GM23338 (cell line): Measurements from ENCODE around the gene ABHD16A. TPM values are rescaled to one million over a fixed set of nuclear protein-coding genes. Genes with fewer than 3 reads are reported as not detected.

Experiments
- ATAC-seq: fragments of 200-7000 bp; cut with Tn5 transposase; 3 replicates; pipeline ENCODE4 v1.9.1; 2020
- DNase-seq: peaks from one replicate; pipeline ENCODE4 v3.0.0-alpha.2; 2015; ENCODE audit warnings: low spot score
- H2AFZ ChIP-seq: fragments of 200-600 bp; sonication (generic); 2 replicates; pipeline ENCODE4 v1.8.0; 2016; ENCODE audit warnings: antibody characterized with exemption, mild to moderate bottlenecking, moderate library complexity
- H3F3A ChIP-seq: fragments of 200-600 bp; sonication (generic); replicated peaks from 2 replicates; pipeline ENCODE4 v1.8.0; 2017; ENCODE audit warnings: antibody characterized with exemption, mixed run types, low read depth
- H3K27ac ChIP-seq: fragments of 200-600 bp; sonication (generic); 2 replicates; pipeline ENCODE4 v1.6.1; 2016; ENCODE audit warnings: low read depth
- H3K27me3 ChIP-seq: fragments of 200-600 bp; sonication (generic); 2 replicates; pipeline ENCODE4 v1.8.0; 2016; ENCODE audit warnings: mild to moderate bottlenecking, mixed run types, moderate library complexity; ENCODE audit not compliant: insufficient read depth
- H3K36me3 ChIP-seq: fragments of 200-600 bp; sonication (generic); 2 replicates; pipeline ENCODE4 v1.8.0; 2016; ENCODE audit warnings: mild to moderate bottlenecking; ENCODE audit not compliant: insufficient read depth
- H3K4me1 ChIP-seq: fragments of 200-600 bp; sonication (generic); 2 replicates; pipeline ENCODE4 v1.8.0; 2016; ENCODE audit warnings: mild to moderate bottlenecking, moderate library complexity; ENCODE audit not compliant: insufficient read depth
- H3K4me2 ChIP-seq: fragments of 200-600 bp; sonication (generic); 2 replicates; pipeline ENCODE4 v1.7.1; 2017; ENCODE audit warnings: mixed run types
- H3K4me3 ChIP-seq: fragments of 200-600 bp; sonication (generic); 2 replicates; pipeline ENCODE4 v1.6.1; 2016; ENCODE audit warnings: mixed run types
- H3K79me2 ChIP-seq: fragments of 200-600 bp; sonication (generic); replicated peaks from 2 replicates; pipeline ENCODE4 v1.8.0; 2017; ENCODE audit warnings: mild to moderate bottlenecking; ENCODE audit not compliant: insufficient read depth
- H3K9me2 ChIP-seq: fragments of 200-600 bp; sonication (generic); 2 replicates; pipeline ENCODE4 v1.8.0; 2017; ENCODE audit not compliant: insufficient read depth
- H4K20me1 ChIP-seq: fragments of 200-600 bp; sonication (generic); replicated peaks from 2 replicates; pipeline ENCODE4 v1.8.0; 2017; ENCODE audit warnings: mild to moderate bottlenecking; ENCODE audit not compliant: insufficient read depth
- H3K27ac Mint-ChIP-seq: 2 replicates; pipeline ENCODE4 v1.8.0; 2020; ENCODE audit warnings: inconsistent platforms, mild to moderate bottlenecking, moderate library complexity, mixed read lengths
- H3K27me3 Mint-ChIP-seq: 3 replicates; pipeline ENCODE4 v1.8.0; 2022; ENCODE audit warnings: low read depth, mild to moderate bottlenecking, moderate library complexity, mixed read lengths, inconsistent platforms; ENCODE audit not compliant: insufficient read depth, poor library complexity
- H3K36me3 Mint-ChIP-seq: 3 replicates; pipeline ENCODE4 v1.8.0; 2021; ENCODE audit warnings: low read depth, mild to moderate bottlenecking, inconsistent platforms, moderate library complexity, mixed read lengths
- H3K4me1 Mint-ChIP-seq: 3 replicates; pipeline ENCODE4 v1.8.0; 2020; ENCODE audit warnings: mild to moderate bottlenecking, inconsistent platforms, mixed read lengths
- H3K4me3 Mint-ChIP-seq: 3 replicates; pipeline ENCODE4 v1.8.0; 2021; ENCODE audit warnings: moderate library complexity, mild to moderate bottlenecking, inconsistent platforms, mixed read lengths
- H3K9me3 Mint-ChIP-seq: 3 replicates; pipeline ENCODE4 v1.8.0; 2020; ENCODE audit warnings: moderate library complexity, mild to moderate bottlenecking, inconsistent platforms, mixed read lengths
- CREB1 ChIP-seq: fragments of 250-450 bp; sonication (Bioruptor Pico); IDR thresholded peaks from 2 replicates; pipeline ENCODE4 v1.5.0; 2020; ENCODE audit warnings: low read depth, mild to moderate bottlenecking, moderate library complexity
- CTCF ChIP-seq, 2 experiments: fragments of 200-600 bp in 1 of 2; sonication (generic) in 1 of 2; conservative IDR thresholded peaks; 2 replicates each; pipeline versions ENCODE4 v1.5.1 to v1.6.1; 2016 to 2017; ENCODE audit warnings: antibody characterized with exemption in 2 of 2, low read depth in 2 of 2, mild to moderate bottlenecking in 2 of 2, moderate library complexity in 1 of 2
- ETS1 ChIP-seq: IDR thresholded peaks from 2 replicates; pipeline ENCODE4 v1.6.1; 2016; ENCODE audit warnings: antibody characterized with exemption
- EZH2phosphoT487 ChIP-seq: fragments of 200-600 bp; sonication (generic); IDR thresholded peaks from one replicate; pipeline ENCODE4 v1.8.1; 2018; ENCODE audit warnings: antibody characterized with exemption; ENCODE audit not compliant: unreplicated experiment
- POLR2AphosphoS5 ChIP-seq: IDR thresholded peaks from 2 replicates; pipeline ENCODE4 v1.6.1; 2016; ENCODE audit warnings: antibody characterized with exemption, low read depth
- STAT1 ChIP-seq: IDR thresholded peaks from one replicate; pipeline ENCODE4 v1.6.1; 2016; ENCODE audit warnings: antibody characterized with exemption; ENCODE audit not compliant: unreplicated experiment
- ZNF114 ChIP-seq: fragments of 250-450 bp; sonication (Bioruptor Pico); IDR thresholded peaks from 2 replicates; pipeline ENCODE4 v1.5.0; 2020; ENCODE audit warnings: mild to moderate bottlenecking, moderate library complexity
- polyA plus RNA-seq: library from polyadenylated mRNA; unstranded; fragments of >200 nt; fragmentation: Nextera tagmentation; extraction: Ambion mirVana; gene quantifications from 2 replicates; pipeline ENCODE4 v1.2.1, GENCODE V29; 2016
- total RNA-seq: library from RNA; depleted of rRNA; stranded (reverse); fragments of >200 nt; shearing (Covaris generic); gene quantifications from 2 replicates; pipeline ENCODE4 v1.2.3, GENCODE V29; 2014

ABHD16A gene
- total and polyA plus RNA-seq, 2 experiments from 2014 or later: 26.9 to 37.0 TPM

GRCh38 chr6:31740397-31741223, 37.5 kb upstream of the ABHD16A start:
- TF ChIP-seq POLR2AphosphoS5 (peak; percentile 0; the same call in 1 of the 2 replicates), EZH2phosphoT487 (no peak)
- Mint-ChIP-seq H3K36me3 (peaks cover 17% of the 10 kb centered on the region), H3K4me1 (peaks cover 47% of the 10 kb centered on the region), H3K27ac (peak overlapping the region; percentile 97), H3K27me3 (peaks cover 27% of the 10 kb centered on the region), H3K4me3 (peak overlapping the region; percentile 78), H3K9me3 (no peaks in the 10 kb centered on the region; the same call in 2 of the 3 replicates)
- Histone ChIP-seq H3K9me2 (no peaks in the 10 kb centered on the region), H2AFZ (peak overlapping the region; percentile 67), H4K20me1 (no peaks in the 10 kb centered on the region), H3K4me3 (peak overlapping the region; percentile 68), H3K4me1 (peaks cover 36% of the 10 kb centered on the region), H3K36me3 (peaks cover 4% of the 10 kb centered on the region; the same call in 1 of the 2 replicates), H3K27ac (peak overlapping the region; percentile 92), H3F3A (peaks cover 15% of the 10 kb centered on the region), H3K4me2 (peak overlapping the region; percentile 93), H3K79me2 (peaks cover 6% of the 10 kb centered on the region; the same call in 1 of the 2 replicates), H3K27me3 (no peaks in the 10 kb centered on the region)
- no peak for DNase-seq
- ATAC-seq: peak; percentile 6

- peaks cover 42% of the 10 kb centered on the region for H3K4me1 Mint-ChIP-seq
- Histone ChIP-seq H3K9me2 (no peaks in the 10 kb centered on the region), H2AFZ (peak within 1 kb of the TSS; percentile 67)
Measured at GRCh38 chr6:31739639-31740396, 36.7 kb upstream of the ABHD16A start, which contains the start of gene MSH5. MSH5 (plus strand) TSS chr6:31740005; CDS start chr6:31740467, 462 bp downstream.

More at GRCh38 chr6:31739639-31740396, 36.7 kb upstream of the ABHD16A start, which contains the start of gene MSH5:
- DNase-seq (peak; percentile 100), ATAC-seq (peak; percentile 84)
- Mint-ChIP-seq H3K4me3 (peak within 1 kb of the TSS; percentile 78), H3K27ac (peak within 1 kb of the TSS; percentile 97), H3K36me3 (peaks cover 17% of the 10 kb centered on the region), H3K27me3 (peaks cover 27% of the 10 kb centered on the region), H3K9me3 (no peaks in the 10 kb centered on the region; the same call in 2 of the 3 replicates)
- H3K79me2 ChIP-seq: peaks cover 13% of the 10 kb centered on the region
- H3K27ac ChIP-seq: peak within 1 kb of the TSS; percentile 92
- peak within 1 kb of the TSS; percentile 93 for H3K4me2 ChIP-seq
- no peaks in the 10 kb centered on the region for H3K27me3 ChIP-seq
- H3F3A ChIP-seq: peaks cover 22% of the 10 kb centered on the region
- H3K4me1 ChIP-seq: peaks cover 36% of the 10 kb centered on the region
- no peaks in the 10 kb centered on the region for H4K20me1 ChIP-seq
- peak within 1 kb of the TSS; percentile 68 for H3K4me3 ChIP-seq
- H3K36me3 ChIP-seq: peaks cover 4% of the 10 kb centered on the region; the same call in 1 of the 2 replicates
- TF ChIP-seq CREB1 (CRISPR knock-in tag): peak; percentile 45; the same call in 1 of the 2 replicates
- peak; percentile 69 for TF ChIP-seq POLR2AphosphoS5
- no peak for TF ChIP-seq CTCF (conservative IDR thresholded peaks at IDR 0.05; ENCODE audit: low read depth in 2 of 2)
- TF ChIP-seq STAT1: no peak
- no peak for TF ChIP-seq EZH2phosphoT487
- TF ChIP-seq ETS1: no peak
- TF ChIP-seq ZNF114 (CRISPR knock-in tag): no peak
